ENCODE data around the gene TRMT44. TPM values are rescaled to one million over a fixed set of nuclear protein-coding genes. Genes with fewer than 3 reads are reported as not detected.

TRMT44 gene
- total and polyA plus RNA-seq, 5 donors = 7.6 to 12.9 (median 12.2) TPM

Other genes starting within 250 kb of the TRMT44 start
- gene SH3TC1, start 241.5 kb upstream of the TRMT44 start, total RNA-seq = 10 to 100 TPM in 3 of 4 donors, 1 to 10 TPM in 1; 6.6 to 17.1 (median 11.1) TPM
- gene SH3TC1, start 241.5 kb upstream of the TRMT44 start, polyA plus RNA-seq = 5.4 TPM
- 100 to 1,000 TPM in 2 of 4 donors, 10 to 100 TPM in 2; 52.8 to 133 (median 96.0) TPM for gene HTRA3, start 171.0 kb upstream of the TRMT44 start, total RNA-seq
- gene HTRA3, start 171.0 kb upstream of the TRMT44 start, polyA plus RNA-seq = 80.6 TPM
- gene ACOX3, start 54 bp upstream of the TRMT44 start, total RNA-seq = 10 to 100 TPM; 52.9 to 94.8 (median 55.1) TPM
- gene ACOX3, start 54 bp upstream of the TRMT44 start, polyA plus RNA-seq = 25.7 TPM
- under 1 TPM in 1 of 4 donors, not detected in 3; 0.12 TPM for gene GPR78, start 139.6 kb downstream of the TRMT44 start, total RNA-seq
- 0.09 TPM for gene GPR78, start 139.6 kb downstream of the TRMT44 start, polyA plus RNA-seq
- gene CPZ, start 152.0 kb downstream of the TRMT44 start, total RNA-seq = 1 to 10 TPM in 3 of 4 donors, under 1 TPM in 1; 0.34 to 1.3 (median 1.1) TPM
- 1.5 TPM for gene CPZ, start 152.0 kb downstream of the TRMT44 start, polyA plus RNA-seq